H1 (cell line): Measurements from ENCODE around the gene CPSF4L. TPM values are rescaled to one million over a fixed set of nuclear protein-coding genes. Genes with fewer than 3 reads are reported as not detected.

ENCODE experiments used
- CTCF ChIA-PET: fragments of 300-600 bp; sonication (Branson Sonifier 250); formaldehyde crosslinking; loops from one replicate; lab custom pipeline; 2021; ENCODE audit not compliant: partially characterized antibody; lab: Charles Lee
- POLR2A ChIA-PET: fragments of 300-600 bp; sonication (Branson Sonifier 250); formaldehyde crosslinking; loops from one replicate; lab custom pipeline; 2021; ENCODE audit warnings: inconsistent platforms; ENCODE audit not compliant: partially characterized antibody; lab: Charles Lee
- DNase-seq, 2 experiments: peaks; one replicate each; pipeline versions ENCODE4 v3.0.0 to v3.0.0-alpha.2; 2010 to 2022; ENCODE audit warnings: low spot score in 2 of 2, low read depth in 1 of 2, mixed read lengths in 1 of 2
- FAIRE-seq: peaks from 2 replicates; lab custom pipeline; 2011; peaks lifted over from hg19 to GRCh38; lab: Jason Lieb, UNC
- H2AFZ ChIP-seq: 2 replicates; pipeline ENCODE4 v1.8.1; 2012; ENCODE audit warnings: low read length, inconsistent platforms
- H2AK5ac ChIP-seq: 2 replicates; pipeline ENCODE4 v1.6.1; 2013; ENCODE audit warnings: low read depth, low read length
- H2BK120ac ChIP-seq: replicated peaks from 2 replicates; pipeline ENCODE3; 2013; ENCODE audit warnings: low read depth, low read length, inconsistent platforms
- H2BK12ac ChIP-seq: 2 replicates; pipeline ENCODE4 v1.6.1; 2013; ENCODE audit warnings: low read depth, low read length
- H2BK15ac ChIP-seq: 2 replicates; pipeline ENCODE4 v1.6.1; 2013; ENCODE audit warnings: low read length
- H2BK20ac ChIP-seq: 2 replicates; pipeline ENCODE4 v1.6.1; 2013; ENCODE audit warnings: low read length
- H2BK5ac ChIP-seq: 2 replicates; pipeline ENCODE4 v1.6.1; 2013; ENCODE audit warnings: low read depth, low read length
- H3K14ac ChIP-seq: 2 replicates; pipeline ENCODE4 v1.6.1; 2013; ENCODE audit warnings: inconsistent platforms; ENCODE audit not compliant: insufficient read length
- H3K18ac ChIP-seq: 2 replicates; pipeline ENCODE4 v1.6.1; 2013; ENCODE audit warnings: low read length; ENCODE audit errors: extremely low read depth
- H3K23ac ChIP-seq: 2 replicates; pipeline ENCODE4 v1.6.1; 2013; ENCODE audit warnings: inconsistent platforms; ENCODE audit not compliant: insufficient read length
- H3K23me2 ChIP-seq: 2 replicates; pipeline ENCODE4 v1.6.1; 2013; ENCODE audit warnings: low read depth, low read length
- H3K27ac ChIP-seq: 2 replicates; pipeline ENCODE4 v1.6.1; 2011; ENCODE audit warnings: low read depth, low read length, inconsistent platforms
- H3K27me3 ChIP-seq, 4 experiments: replicated peaks in 1 of 4; 1 replicate in 1 of 4; 2 replicates in 3 of 4; pipeline versions ENCODE4 v1.6.1 to v1.8.1; 2011 to 2013; ENCODE audit warnings: low read length in 3 of 4, mild to moderate bottlenecking in 3 of 4, inconsistent platforms in 2 of 4, mixed read lengths in 2 of 4, moderate library complexity in 1 of 4; ENCODE audit not compliant: control insufficient read depth in 3 of 4, insufficient read depth in 3 of 4; ENCODE audit errors: extremely low read depth in 1 of 4
- H3K36me3 ChIP-seq, 4 experiments: 2 replicates each; pipeline versions ENCODE4 v1.6.1 to v1.8.1; 2011 to 2013; ENCODE audit warnings: mild to moderate bottlenecking in 4 of 4, low read length in 3 of 4, moderate library complexity in 2 of 4, control low read depth in 1 of 4, inconsistent platforms in 1 of 4; ENCODE audit not compliant: insufficient read depth in 4 of 4, control insufficient read depth in 2 of 4
- H3K4ac ChIP-seq: replicated peaks from 2 replicates; pipeline ENCODE3; 2013; ENCODE audit warnings: low read length, low read depth, mixed read lengths, inconsistent platforms; ENCODE audit not compliant: insufficient read length
- H3K4me1 ChIP-seq, 4 experiments: replicated peaks in 1 of 4; 1 replicate in 1 of 4; 2 replicates in 3 of 4; pipeline versions ENCODE4 v1.6.1 to v1.8.1; 2011 to 2013; ENCODE audit warnings: low read length in 3 of 4, inconsistent platforms in 2 of 4, mixed read lengths in 1 of 4; ENCODE audit not compliant: insufficient read depth in 4 of 4, control insufficient read depth in 3 of 4
- H3K4me2 ChIP-seq, 2 experiments: 2 replicates each; pipeline versions ENCODE4 v1.6.1 to v1.8.1; 2011 to 2013; ENCODE audit warnings: low read depth in 2 of 2, low read length in 2 of 2, control low read depth in 1 of 2, inconsistent platforms in 1 of 2, mild to moderate bottlenecking in 1 of 2; ENCODE audit not compliant: insufficient read depth in 1 of 2
- H3K4me3 ChIP-seq, 4 experiments: fragments of 200-600, 300-600 bp in 1 of 4; sonication (generic), shearing (Covaris generic), sonication (Bioruptor Twin) in 1 of 4; 2 replicates each; pipeline versions ENCODE4 v1.5.1 to v1.8.1; 2011 to 2016; ENCODE audit warnings: low read length in 4 of 4, low read depth in 3 of 4, control low read depth in 2 of 4, inconsistent platforms in 2 of 4, mild to moderate bottlenecking in 2 of 4, mixed read lengths in 1 of 4, moderate library complexity in 1 of 4; ENCODE audit not compliant: insufficient read depth in 2 of 4; ENCODE audit errors: extremely low read depth in 1 of 4
- H3K56ac ChIP-seq: replicated peaks from 2 replicates; pipeline ENCODE3; 2013; ENCODE audit warnings: low read depth, mild to moderate bottlenecking, mixed read lengths, low read length, inconsistent platforms; ENCODE audit not compliant: insufficient read length
- H3K79me1 ChIP-seq: 2 replicates; pipeline ENCODE4 v1.6.1; 2013; ENCODE audit warnings: low read depth, low read length, control low read depth
- H3K79me2 ChIP-seq, 2 experiments: 2 replicates each; pipeline versions ENCODE4 v1.6.1 to v1.8.1; 2012 to 2013; ENCODE audit warnings: low read length in 2 of 2, mild to moderate bottlenecking in 2 of 2, inconsistent platforms in 1 of 2; ENCODE audit not compliant: insufficient read depth in 2 of 2, control insufficient read depth in 1 of 2
- H3K9ac ChIP-seq, 4 experiments: replicated peaks in 1 of 4; 1 replicate in 1 of 4; 2 replicates in 3 of 4; pipeline versions ENCODE4 v1.6.1 to v1.8.1; 2011 to 2013; ENCODE audit warnings: low read depth in 3 of 4, low read length in 3 of 4, control low read depth in 2 of 4, mild to moderate bottlenecking in 2 of 4, moderate library complexity in 2 of 4, inconsistent platforms in 1 of 4; ENCODE audit errors: extremely low read depth in 1 of 4
- H3K9me3 ChIP-seq, 2 experiments: 2 replicates each; pipeline versions ENCODE4 v1.6.1 to v1.8.1; 2012 to 2013; ENCODE audit warnings: mild to moderate bottlenecking in 2 of 2, moderate library complexity in 2 of 2, control low read depth in 1 of 2, inconsistent platforms in 1 of 2, low read depth in 1 of 2, low read length in 1 of 2, mixed read lengths in 1 of 2; ENCODE audit not compliant: insufficient read depth in 2 of 2
- H4K20me1 ChIP-seq, 2 experiments: replicated peaks in 1 of 2; 2 replicates each; pipeline versions ENCODE3 to v1.8.1; 2011 to 2013; ENCODE audit warnings: inconsistent platforms in 2 of 2, low read length in 2 of 2, mild to moderate bottlenecking in 1 of 2; ENCODE audit not compliant: insufficient read depth in 2 of 2, control insufficient read depth in 1 of 2
- H4K5ac ChIP-seq: 2 replicates; pipeline ENCODE4 v1.6.1; 2013; ENCODE audit warnings: low read length, low read depth, mixed read lengths, inconsistent platforms; ENCODE audit not compliant: insufficient read length
- H4K8ac ChIP-seq: 2 replicates; pipeline ENCODE4 v1.8.0; 2013; ENCODE audit warnings: mild to moderate bottlenecking, moderate library complexity, low read length, inconsistent platforms; ENCODE audit not compliant: insufficient read depth; ENCODE audit errors: extremely low read depth
- H4K91ac ChIP-seq: replicated peaks from 2 replicates; pipeline ENCODE3; 2013; ENCODE audit warnings: low read length, mixed read lengths, inconsistent platforms; ENCODE audit not compliant: insufficient read length
- ASH2L ChIP-seq: fragments of 200-600, 300-600 bp; sonication (generic); IDR thresholded peaks from one replicate; pipeline ENCODE4 v1.7.1; 2017; ENCODE audit warnings: low read length
- WGBS, 2 experiments: shearing (Covaris generic) in 1 of 2; methylation state at CpG; one replicate each; pipeline versions ENCODE4 v1.1.6 to v1.1.7; 2013 to 2015; ENCODE audit warnings: low lambda C conversion rate in 2 of 2, mixed read lengths in 2 of 2, inconsistent platforms in 1 of 2, low coverage in 1 of 2, missing lambda C conversion rate in 1 of 2; ENCODE audit not compliant: insufficient replicate concordance in 2 of 2, insufficient coverage in 1 of 2, insufficient read length in 1 of 2; ENCODE audit errors: extremely low coverage in 1 of 2, missing lambda C conversion rate in 1 of 2; 5-methylcytosine and 5-hydroxymethylcytosine counted together
- polyA plus RNA-seq, 7 experiments: library from polyadenylated mRNA; depleted of rRNA in 3 of 7; stranded (reverse) in 5 of 7; unstranded in 2 of 7; fragments of >200 nt in 5 of 7; fragments of 200-250 nt in 2 of 7; gene quantifications; 1 replicate in 5 of 7; 2 replicates in 1 of 7; 4 replicates in 1 of 7; pipeline versions ENCODE4 v1.2.1 to v1.2.3, GENCODE V29; 2011 to 2013; ENCODE audit warnings: missing spikeins in 2 of 7, mixed read lengths in 2 of 7
- total RNA-seq: library from RNA; stranded (reverse); fragmentation: NEBNext Ultra II Directional; extraction: Animal tissue kit (Norgen Biotek cat#: 25700); gene quantifications from 2 replicates; pipeline ENCODE4 v1.2.1, GENCODE V29; 2021
- TF ChIP-seq, protein P1 (sequence below), 3 experiments: IDR thresholded peaks; 1 replicate in 2 of 3; 2 replicates in 1 of 3; pipeline versions ENCODE4 v1.5.1 to v1.6.1; 2011; ENCODE audit warnings: low read length in 3 of 3, mild to moderate bottlenecking in 3 of 3, inconsistent platforms in 2 of 3, low read depth in 1 of 3, moderate library complexity in 1 of 3; ENCODE audit not compliant: insufficient read depth in 1 of 3; ENCODE audit errors: control extremely low read depth in 1 of 3

CPSF4L gene
- total and polyA plus RNA-seq, 2 of the 8 experiments (the other 6 are each of a cell fraction or from before 2014, with no cell fraction given): not detected

DNA sequence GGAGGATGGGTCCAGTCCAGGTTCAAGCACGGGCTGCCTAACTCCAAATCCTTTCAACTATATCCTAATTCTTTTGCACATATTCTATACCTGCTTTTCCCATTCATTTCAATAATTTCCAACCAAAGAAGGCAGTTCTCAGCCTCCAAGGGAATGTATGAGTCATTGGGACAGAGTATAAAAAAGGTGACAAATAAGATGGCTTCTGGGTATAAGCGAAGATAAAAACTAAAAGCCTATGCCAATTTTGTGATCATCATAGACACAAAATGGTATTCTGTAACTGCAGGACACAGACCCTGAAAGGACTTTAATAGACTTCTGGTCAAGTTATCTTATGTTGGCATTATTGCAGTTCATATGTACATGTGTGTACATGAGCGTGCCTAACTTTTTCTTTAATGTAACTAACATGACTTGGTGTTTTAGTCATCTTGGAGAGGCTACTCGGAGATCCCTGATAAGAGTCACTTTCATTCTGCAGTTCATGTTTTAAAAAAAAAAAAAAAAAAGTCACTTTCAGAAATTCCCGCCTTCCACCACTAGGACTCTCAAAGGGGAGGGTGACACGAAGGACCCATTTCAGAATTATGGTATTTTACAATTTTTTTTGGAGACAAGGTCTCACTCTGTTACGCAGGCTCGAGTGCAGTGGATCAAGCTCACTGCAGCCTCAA lies 51.5 kb downstream of the CPSF4L start:
- WGBS, 2 experiments: 87% methylated on average over 8 of the region's 8 CpGs; no CpG with 5 or more reads in 1 of the 2 experiments

More for the DNA sequence above, 51.5 kb downstream of the CPSF4L start:
- Histone ChIP-seq H3K9me3 (no peaks in the 10 kb centered on the region), H3K27ac (no peak overlapping the region), H3K79me2 (peaks cover 0 to 24% of the 10 kb centered on the region in 2 experiments; a peak in 2 of 4 replicates), H4K5ac (no peak overlapping the region), H3K4me1 (no peaks in the 10 kb centered on the region), H2AFZ (no peak overlapping the region), H2BK20ac (no peak overlapping the region), H3K4me3 (no peak overlapping the region), H3K18ac (no peak overlapping the region), H2BK120ac (no peak overlapping the region), H3K27me3 (no peaks in the 10 kb centered on the region), H4K91ac (no peak overlapping the region), H3K23ac (no peak overlapping the region), H3K4ac (no peak overlapping the region), H3K9ac (no peak overlapping the region), H4K20me1 (peaks cover 2 to 6% of the 10 kb centered on the region in 2 experiments), H3K56ac (no peak overlapping the region), H3K79me1 (no peaks in the 10 kb centered on the region), H3K14ac (no peak overlapping the region), H3K23me2 (no peaks in the 10 kb centered on the region), H3K36me3 (peaks cover 16 to 57% (median 40%) of the 10 kb centered on the region in 4 experiments; a peak in 7 of 8 replicates), H2AK5ac (no peak overlapping the region), H2BK15ac (no peak overlapping the region), H4K8ac (no peak overlapping the region), H3K4me2 (no peak overlapping the region), H2BK12ac (no peak overlapping the region), H2BK5ac (no peak overlapping the region)
- POLR2A ChIA-PET: no interaction called here
- CTCF ChIA-PET: interaction anchor here (0.6 to 2.5 kb wide), 12 partner anchors 8 to 489 kb away, joined by 3 to 9 read pairs (median 4); no protein-coding TSS in a partner anchor
- TF ChIP-seq, protein P1, sequence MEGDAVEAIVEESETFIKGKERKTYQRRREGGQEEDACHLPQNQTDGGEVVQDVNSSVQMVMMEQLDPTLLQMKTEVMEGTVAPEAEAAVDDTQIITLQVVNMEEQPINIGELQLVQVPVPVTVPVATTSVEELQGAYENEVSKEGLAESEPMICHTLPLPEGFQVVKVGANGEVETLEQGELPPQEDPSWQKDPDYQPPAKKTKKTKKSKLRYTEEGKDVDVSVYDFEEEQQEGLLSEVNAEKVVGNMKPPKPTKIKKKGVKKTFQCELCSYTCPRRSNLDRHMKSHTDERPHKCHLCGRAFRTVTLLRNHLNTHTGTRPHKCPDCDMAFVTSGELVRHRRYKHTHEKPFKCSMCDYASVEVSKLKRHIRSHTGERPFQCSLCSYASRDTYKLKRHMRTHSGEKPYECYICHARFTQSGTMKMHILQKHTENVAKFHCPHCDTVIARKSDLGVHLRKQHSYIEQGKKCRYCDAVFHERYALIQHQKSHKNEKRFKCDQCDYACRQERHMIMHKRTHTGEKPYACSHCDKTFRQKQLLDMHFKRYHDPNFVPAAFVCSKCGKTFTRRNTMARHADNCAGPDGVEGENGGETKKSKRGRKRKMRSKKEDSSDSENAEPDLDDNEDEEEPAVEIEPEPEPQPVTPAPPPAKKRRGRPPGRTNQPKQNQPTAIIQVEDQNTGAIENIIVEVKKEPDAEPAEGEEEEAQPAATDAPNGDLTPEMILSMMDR (IDR thresholded peaks at IDR 0.05; ENCODE audit: control extremely low read depth in 1 of 3, insufficient read depth in 1 of 3, low read depth in 1 of 3, low read length in 3 of 3): peak in 1 of 3 experiments; percentile 29; a peak in 2 of 4 replicates
- TF ChIP-seq ASH2L: no peak
- FAIRE-seq (no peak), DNase-seq (no peak)
